Fibroblast of the aortic adventitia (primary cell): Measurements from ENCODE around the gene ZNF318. TPM values are rescaled to one million over a fixed set of nuclear protein-coding genes. Genes with fewer than 3 reads are reported as not detected.
A peak's percentile ranks its signal among the peaks of the same experiment; 100 is the strongest.
"Not testable (repeated sequence)": the region's sequence is repeated elsewhere in the genome, so short reads cannot be mapped to it uniquely, and the experiment has no call there.

ENCODE experiments used
- DNase-seq: peaks from one replicate; pipeline ENCODE4 v3.0.0-alpha.2; 2010; ENCODE audit warnings: low read depth
- H3K4me3 ChIP-seq: 2 replicates; pipeline ENCODE4 v1.5.1; 2011; ENCODE audit warnings: low read depth, mild to moderate bottlenecking, control low read depth, low read length, moderate library complexity
- CTCF ChIP-seq: IDR thresholded peaks from 2 replicates; pipeline ENCODE4 v1.5.1; 2011; ENCODE audit warnings: mild to moderate bottlenecking, low read length, control low read depth, inconsistent platforms; ENCODE audit not compliant: insufficient read depth
- total RNA-seq: library from RNA; depleted of rRNA; stranded (reverse); fragments of >200 nt; gene quantifications from 2 replicates; pipeline ENCODE4 v1.2.3, GENCODE V29; 2012; ENCODE audit warnings: low replicate concordance

Gene ZNF318
- total RNA-seq = 14.2 and 19.6 TPM in 2 replicates

- H3K4me3 ChIP-seq = peak within 1 kb of the TSS; percentile 64
- peak; percentile 93 for DNase-seq
Observed at GRCh38 chr6:43369174-43370002, at the start of gene ZNF318. Gene ZNF318 (minus strand): TSS chr6:43369647. CDS start chr6:43369365, 282 bp downstream.

DNA sequence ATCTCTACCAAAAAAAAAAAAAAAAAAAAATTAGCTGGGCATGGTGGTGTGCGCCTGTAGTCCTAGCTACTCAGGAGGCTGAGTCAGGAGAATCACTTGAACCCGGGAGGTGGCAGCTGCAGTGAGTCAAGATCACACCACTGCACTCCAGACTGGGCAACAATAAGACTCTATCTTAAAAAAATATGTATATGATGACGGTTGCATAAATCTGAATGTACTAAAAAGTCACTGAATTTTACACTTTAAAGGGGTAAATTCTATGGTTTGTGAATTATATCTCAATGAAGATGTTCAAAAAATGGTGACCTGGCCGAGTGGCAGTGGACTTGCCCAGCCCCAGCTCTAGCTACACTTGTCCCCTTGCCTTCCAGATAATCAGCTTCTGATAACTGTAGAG, 47.5 kb upstream of the ZNF318 start:
- DNase-seq = no peak
- no peak for TF ChIP-seq CTCF
- no peak overlapping the region for H3K4me3 ChIP-seq

More at GRCh38 chr6:43369174-43370002, at the start of gene ZNF318:
- no peak for TF ChIP-seq CTCF

DNA sequence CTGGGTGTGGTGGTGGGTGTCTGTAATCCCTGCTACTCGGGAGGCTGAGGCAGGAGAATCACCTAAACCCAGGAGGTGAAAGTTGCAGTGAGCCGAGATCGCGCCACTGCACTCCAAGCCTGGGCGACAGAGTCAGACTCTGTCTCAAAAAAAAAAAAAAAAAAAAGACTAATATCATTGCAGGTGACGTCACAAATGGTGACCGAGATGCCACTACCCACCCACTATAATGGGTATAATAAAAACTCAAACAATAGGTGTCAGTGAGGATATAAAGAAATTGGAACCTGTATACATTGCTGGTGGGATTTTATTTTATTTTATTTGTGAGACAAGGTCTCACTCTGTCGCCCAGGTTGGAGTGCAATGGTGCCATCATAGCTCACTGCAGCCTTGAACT, 45.8 kb upstream of the ZNF318 start:
- not testable (repeated sequence) for DNase-seq, H3K4me3 ChIP-seq

DNA sequence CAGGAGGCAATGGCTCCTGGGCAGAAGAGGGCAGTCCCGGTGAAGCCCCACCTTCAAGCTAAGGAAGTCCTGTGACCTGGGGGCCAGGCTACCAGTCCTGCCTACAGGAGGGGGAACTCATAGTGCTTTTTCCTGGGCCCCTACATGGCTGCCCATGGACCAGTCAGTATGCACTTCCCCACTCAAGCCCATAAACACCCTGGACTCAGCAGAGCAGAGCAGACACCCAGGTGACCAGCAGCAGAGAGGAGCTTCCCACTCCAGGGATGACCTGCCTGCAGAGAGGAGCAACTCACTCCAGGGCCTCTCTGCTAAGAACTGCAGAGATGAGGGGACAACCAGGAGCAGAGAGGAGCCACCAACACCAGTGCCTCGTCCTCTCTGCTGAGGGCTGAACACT, 43.6 kb upstream of the ZNF318 start:
- TF ChIP-seq CTCF = no peak
- DNase-seq = no peak
- no peak overlapping the region for H3K4me3 ChIP-seq

GRCh38 chr6:43412541-43412940, 43.1 kb upstream of the ZNF318 start:
- no peak for TF ChIP-seq CTCF
- no peak overlapping the region for H3K4me3 ChIP-seq
- DNase-seq = no peak

DNA sequence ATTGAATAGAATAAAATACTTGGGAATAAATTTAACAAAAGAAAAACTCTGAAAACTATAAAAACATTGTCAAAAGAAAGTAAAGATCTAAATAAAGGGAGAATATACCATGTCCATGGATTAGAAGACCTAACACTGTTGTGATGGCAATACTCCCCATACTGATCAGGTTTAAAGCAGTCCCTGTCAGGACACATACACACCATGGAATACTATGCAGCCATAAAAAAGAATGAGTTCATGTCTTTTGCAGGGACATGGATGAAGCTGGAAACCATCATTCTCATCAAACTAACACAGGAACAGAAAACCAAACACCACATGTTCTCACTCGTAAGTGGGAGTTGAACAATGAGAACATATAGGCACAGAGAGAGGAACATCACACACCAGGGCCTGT, 41.3 kb upstream of the ZNF318 start:
- not testable (repeated sequence) for H3K4me3 ChIP-seq, DNase-seq

- no peak for DNase-seq
- H3K4me3 ChIP-seq = no peak overlapping the region
- TF ChIP-seq CTCF = no peak
Observed at GRCh38 chr6:43408259-43408658, 38.8 kb upstream of the ZNF318 start.

DNA sequence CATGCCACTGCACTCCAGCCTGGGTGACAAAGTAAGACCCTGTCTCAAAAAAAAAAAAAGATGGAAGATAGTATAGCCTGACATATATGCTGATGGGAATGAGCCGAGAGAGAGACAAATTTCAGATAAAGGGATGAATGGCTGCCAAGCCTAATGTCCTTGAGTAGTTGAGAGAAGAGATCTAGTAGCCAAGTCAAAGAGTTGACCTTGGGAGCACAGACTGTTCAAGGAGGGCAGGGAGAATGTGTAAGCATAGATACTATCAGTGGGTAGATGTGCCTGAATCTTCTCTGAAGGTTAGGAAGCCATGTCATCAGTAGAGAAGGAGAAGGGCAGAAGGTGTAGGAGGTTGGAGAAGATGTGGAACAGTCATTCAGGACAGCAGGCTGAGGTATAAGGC, 37.8 kb upstream of the ZNF318 start:
- no peak for TF ChIP-seq CTCF
- no peak overlapping the region for H3K4me3 ChIP-seq
- no peak for DNase-seq
